H1 (cell line): Measurements from ENCODE around the gene EME2.

Source experiments
- POLR2AphosphoS5 ChIP-seq: IDR thresholded peaks from 2 replicates; pipeline ENCODE4 v1.6.1; 2011; ENCODE audit warnings: low read depth, low read length
- SRF ChIP-seq: IDR thresholded peaks from 2 replicates; pipeline ENCODE4 v1.6.1; 2011; ENCODE audit warnings: mild to moderate bottlenecking, low read depth, low read length, moderate library complexity
- TF ChIP-seq, protein P1 (sequence below), 3 experiments: IDR thresholded peaks; 1 replicate in 2 of 3; 2 replicates in 1 of 3; pipeline versions ENCODE4 v1.5.1 to v1.6.1; 2011; ENCODE audit warnings: low read length in 3 of 3, mild to moderate bottlenecking in 3 of 3, inconsistent platforms in 2 of 3, low read depth in 1 of 3, moderate library complexity in 1 of 3; ENCODE audit not compliant: insufficient read depth in 1 of 3; ENCODE audit errors: control extremely low read depth in 1 of 3
- TF ChIP-seq, protein P2 (sequence below): IDR thresholded peaks from 2 replicates; pipeline ENCODE4 v1.6.1; 2012; ENCODE audit warnings: low read length, inconsistent platforms

DNA sequence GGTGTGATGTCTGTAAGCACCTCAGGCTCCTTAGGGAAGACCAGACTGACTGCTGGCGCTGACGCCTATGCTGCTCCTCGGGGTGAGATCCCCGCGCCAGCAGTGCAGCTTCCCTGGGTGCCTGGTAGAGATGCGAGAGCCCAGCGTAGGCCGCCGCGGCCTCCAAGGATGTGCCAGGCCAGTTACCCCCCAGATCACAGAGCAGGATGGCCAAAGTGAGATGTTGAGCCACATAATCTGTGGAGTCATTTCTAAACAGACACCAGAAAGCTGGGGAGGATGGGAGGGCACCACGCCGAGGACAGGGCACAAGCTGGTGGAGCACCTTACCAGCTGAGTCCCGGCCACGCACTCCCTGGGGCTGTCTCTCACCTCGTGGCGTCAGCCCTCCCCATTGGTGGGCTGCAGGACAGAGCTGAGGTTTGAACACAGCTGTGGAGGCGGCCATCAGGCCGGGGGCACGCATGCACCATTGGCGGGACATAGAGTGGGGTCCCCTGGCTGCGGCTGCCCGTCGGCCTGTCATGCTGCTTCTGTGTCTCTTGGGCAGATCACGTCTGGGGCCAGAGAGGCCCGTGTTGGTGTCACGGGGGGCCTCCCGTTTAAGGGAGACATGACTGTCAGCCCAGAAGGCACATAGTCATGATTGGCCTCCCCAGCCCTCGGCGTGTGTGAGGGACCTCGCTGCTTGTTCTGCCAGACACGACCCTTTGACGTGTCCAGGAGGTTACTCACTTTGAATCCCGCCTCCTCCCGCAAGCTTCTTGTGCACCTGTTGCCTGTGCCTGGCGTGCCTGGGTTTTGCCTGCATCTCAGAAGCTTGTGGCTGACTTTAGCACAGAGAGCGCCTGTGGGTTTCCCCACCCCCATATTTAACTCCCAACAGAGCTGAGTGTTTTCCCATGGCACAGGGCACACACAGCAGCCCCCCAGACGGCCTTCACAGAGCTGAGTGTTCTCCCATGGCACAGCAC lies 44.7 kb upstream of the EME2 start:
- TF ChIP-seq, protein P1, sequence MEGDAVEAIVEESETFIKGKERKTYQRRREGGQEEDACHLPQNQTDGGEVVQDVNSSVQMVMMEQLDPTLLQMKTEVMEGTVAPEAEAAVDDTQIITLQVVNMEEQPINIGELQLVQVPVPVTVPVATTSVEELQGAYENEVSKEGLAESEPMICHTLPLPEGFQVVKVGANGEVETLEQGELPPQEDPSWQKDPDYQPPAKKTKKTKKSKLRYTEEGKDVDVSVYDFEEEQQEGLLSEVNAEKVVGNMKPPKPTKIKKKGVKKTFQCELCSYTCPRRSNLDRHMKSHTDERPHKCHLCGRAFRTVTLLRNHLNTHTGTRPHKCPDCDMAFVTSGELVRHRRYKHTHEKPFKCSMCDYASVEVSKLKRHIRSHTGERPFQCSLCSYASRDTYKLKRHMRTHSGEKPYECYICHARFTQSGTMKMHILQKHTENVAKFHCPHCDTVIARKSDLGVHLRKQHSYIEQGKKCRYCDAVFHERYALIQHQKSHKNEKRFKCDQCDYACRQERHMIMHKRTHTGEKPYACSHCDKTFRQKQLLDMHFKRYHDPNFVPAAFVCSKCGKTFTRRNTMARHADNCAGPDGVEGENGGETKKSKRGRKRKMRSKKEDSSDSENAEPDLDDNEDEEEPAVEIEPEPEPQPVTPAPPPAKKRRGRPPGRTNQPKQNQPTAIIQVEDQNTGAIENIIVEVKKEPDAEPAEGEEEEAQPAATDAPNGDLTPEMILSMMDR (IDR thresholded peaks at IDR 0.05; ENCODE audit: control extremely low read depth in 1 of 3, insufficient read depth in 1 of 3, low read depth in 1 of 3, low read length in 3 of 3): no peak
- no peak for TF ChIP-seq SRF
- no peak for TF ChIP-seq POLR2AphosphoS5
- TF ChIP-seq, protein P2, sequence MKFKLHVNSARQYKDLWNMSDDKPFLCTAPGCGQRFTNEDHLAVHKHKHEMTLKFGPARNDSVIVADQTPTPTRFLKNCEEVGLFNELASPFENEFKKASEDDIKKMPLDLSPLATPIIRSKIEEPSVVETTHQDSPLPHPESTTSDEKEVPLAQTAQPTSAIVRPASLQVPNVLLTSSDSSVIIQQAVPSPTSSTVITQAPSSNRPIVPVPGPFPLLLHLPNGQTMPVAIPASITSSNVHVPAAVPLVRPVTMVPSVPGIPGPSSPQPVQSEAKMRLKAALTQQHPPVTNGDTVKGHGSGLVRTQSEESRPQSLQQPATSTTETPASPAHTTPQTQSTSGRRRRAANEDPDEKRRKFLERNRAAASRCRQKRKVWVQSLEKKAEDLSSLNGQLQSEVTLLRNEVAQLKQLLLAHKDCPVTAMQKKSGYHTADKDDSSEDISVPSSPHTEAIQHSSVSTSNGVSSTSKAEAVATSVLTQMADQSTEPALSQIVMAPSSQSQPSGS: no peak
